KMS-11 (cell line): Measurements from ENCODE around the gene TLX1.

Experiments used
- H2AFZ ChIP-seq: fragments of 200-600 bp; sonication (generic); 2 replicates; pipeline ENCODE4 v1.6.1; 2016; ENCODE audit warnings: antibody characterized with exemption, mixed run types, low read depth
- H3K27ac ChIP-seq: fragments of 200-600 bp; sonication (generic); 2 replicates; pipeline ENCODE4 v1.6.1; 2016; ENCODE audit warnings: mild to moderate bottlenecking, mixed run types
- H3K27me3 ChIP-seq: fragments of 200-600 bp; sonication (generic); 2 replicates; pipeline ENCODE4 v1.6.1; 2017; ENCODE audit warnings: mild to moderate bottlenecking, low read depth, mixed run types, moderate library complexity; ENCODE audit not compliant: insufficient read depth
- H3K36me3 ChIP-seq: fragments of 200-600 bp; sonication (generic); 2 replicates; pipeline ENCODE4 v1.6.1; 2017; ENCODE audit warnings: mild to moderate bottlenecking, mixed run types; ENCODE audit not compliant: insufficient read depth
- H3K4me1 ChIP-seq: fragments of 200-600 bp; sonication (generic); 2 replicates; pipeline ENCODE4 v1.6.1; 2016; ENCODE audit warnings: mild to moderate bottlenecking, low read depth, mixed run types; ENCODE audit not compliant: poor library complexity, severe bottlenecking
- H3K4me2 ChIP-seq: fragments of 200-600 bp; sonication (generic); 2 replicates; pipeline ENCODE4 v1.7.0; 2016; ENCODE audit warnings: mild to moderate bottlenecking, mixed run types
- H3K4me3 ChIP-seq: fragments of 200-600 bp; sonication (generic); IDR thresholded peaks from 2 replicates; pipeline ENCODE4 v1.6.1; 2017; ENCODE audit warnings: low read depth, low read length, mixed read lengths; ENCODE audit not compliant: insufficient read depth
- H3K79me2 ChIP-seq: fragments of 200-600 bp; sonication (generic); 2 replicates; pipeline ENCODE4 v1.6.1; 2016; ENCODE audit warnings: low read depth, mixed run types; ENCODE audit not compliant: insufficient read depth
- H3K9ac ChIP-seq: fragments of 200-600 bp; sonication (generic); 2 replicates; pipeline ENCODE4 v1.6.1; 2016; ENCODE audit warnings: mild to moderate bottlenecking, mixed run types
- H4K20me1 ChIP-seq: fragments of 200-600 bp; sonication (generic); 2 replicates; pipeline ENCODE4 v1.6.1; 2016; ENCODE audit warnings: mild to moderate bottlenecking, mixed run types; ENCODE audit not compliant: insufficient read depth
- TF ChIP-seq, protein P1 (sequence below): fragments of 200-600 bp; sonication (generic); conservative IDR thresholded peaks from 2 replicates; pipeline ENCODE4 v1.6.1; 2017; ENCODE audit warnings: low read depth, mild to moderate bottlenecking, antibody characterized with exemption, low read length, moderate library complexity, mixed read lengths

Gene TLX1

DNA sequence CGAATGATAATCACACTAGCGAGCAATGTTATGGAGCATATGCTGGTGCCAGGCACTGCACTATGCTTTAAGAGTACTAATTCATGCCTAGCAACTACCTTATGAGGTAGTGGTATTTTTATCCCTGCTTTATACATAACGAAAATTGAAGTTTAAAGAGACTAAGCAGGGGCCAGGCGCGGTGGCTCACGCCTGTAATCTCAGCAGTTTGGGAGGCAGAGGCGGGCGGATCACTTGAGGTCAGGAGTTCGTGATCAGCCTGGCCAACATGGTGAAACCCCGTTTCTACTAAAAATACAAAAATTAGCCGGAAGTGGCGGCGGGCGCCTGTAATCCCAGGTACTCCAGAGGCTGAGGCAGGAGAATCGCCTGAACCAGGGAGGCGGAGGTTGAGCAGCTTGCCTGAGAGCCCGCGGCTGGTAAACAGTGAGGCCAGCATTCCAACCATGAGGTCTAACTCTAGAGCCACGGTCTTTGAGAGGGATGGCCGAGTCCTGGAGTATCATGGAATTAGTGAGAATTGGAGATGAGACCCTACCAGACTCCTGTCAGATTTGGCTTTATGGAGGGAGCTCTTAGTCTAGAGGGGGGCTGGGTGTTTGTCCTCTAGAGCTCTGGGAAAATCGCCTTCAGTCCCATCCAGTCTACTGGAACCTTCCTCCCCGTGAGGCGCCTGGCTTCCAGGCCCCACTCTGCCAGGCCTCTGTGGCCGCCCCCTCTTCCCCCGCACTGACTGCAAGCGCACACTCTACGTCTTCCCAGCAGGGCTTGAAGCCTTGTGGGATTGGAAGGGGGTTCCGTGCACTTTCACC is 11.6 kb downstream of the TLX1 start:
- Histone ChIP-seq H2AFZ (peak overlapping the region; percentile 93), H3K4me2 (peak overlapping the region; percentile 57), H3K27ac (no peak overlapping the region)

DNA sequence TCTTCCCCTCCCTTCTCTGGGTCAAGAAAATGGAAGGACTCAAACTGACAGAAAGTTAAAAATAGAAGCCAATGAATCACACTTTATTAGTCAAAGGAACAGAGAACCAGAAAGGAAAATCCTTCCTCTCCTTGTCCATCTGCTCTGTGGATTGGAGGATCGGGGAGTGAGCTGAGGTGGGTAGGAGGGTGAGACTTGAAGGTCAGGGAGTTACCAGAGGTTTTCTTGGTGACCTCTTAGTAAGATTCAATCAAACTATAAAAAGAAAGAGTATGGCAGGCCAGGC is 12.2 kb downstream of the TLX1 start:
- Histone ChIP-seq H3K79me2 (no peaks in the 10 kb centered on the region), H4K20me1 (no peaks in the 10 kb centered on the region), H2AFZ (no peak overlapping the region), H3K4me3 (no peak overlapping the region), H3K9ac (no peak overlapping the region), H3K27me3 (peaks cover 47% of the 10 kb centered on the region), H3K4me2 (no peak overlapping the region), H3K4me1 (peaks cover 8% of the 10 kb centered on the region), H3K27ac (no peak overlapping the region), H3K36me3 (no peaks in the 10 kb centered on the region)
- TF ChIP-seq, protein P1, sequence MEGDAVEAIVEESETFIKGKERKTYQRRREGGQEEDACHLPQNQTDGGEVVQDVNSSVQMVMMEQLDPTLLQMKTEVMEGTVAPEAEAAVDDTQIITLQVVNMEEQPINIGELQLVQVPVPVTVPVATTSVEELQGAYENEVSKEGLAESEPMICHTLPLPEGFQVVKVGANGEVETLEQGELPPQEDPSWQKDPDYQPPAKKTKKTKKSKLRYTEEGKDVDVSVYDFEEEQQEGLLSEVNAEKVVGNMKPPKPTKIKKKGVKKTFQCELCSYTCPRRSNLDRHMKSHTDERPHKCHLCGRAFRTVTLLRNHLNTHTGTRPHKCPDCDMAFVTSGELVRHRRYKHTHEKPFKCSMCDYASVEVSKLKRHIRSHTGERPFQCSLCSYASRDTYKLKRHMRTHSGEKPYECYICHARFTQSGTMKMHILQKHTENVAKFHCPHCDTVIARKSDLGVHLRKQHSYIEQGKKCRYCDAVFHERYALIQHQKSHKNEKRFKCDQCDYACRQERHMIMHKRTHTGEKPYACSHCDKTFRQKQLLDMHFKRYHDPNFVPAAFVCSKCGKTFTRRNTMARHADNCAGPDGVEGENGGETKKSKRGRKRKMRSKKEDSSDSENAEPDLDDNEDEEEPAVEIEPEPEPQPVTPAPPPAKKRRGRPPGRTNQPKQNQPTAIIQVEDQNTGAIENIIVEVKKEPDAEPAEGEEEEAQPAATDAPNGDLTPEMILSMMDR: no peak

More for the DNA sequence above, 11.6 kb downstream of the TLX1 start:
- peaks cover 47% of the 10 kb centered on the region for H3K27me3 ChIP-seq
- H3K4me3 ChIP-seq: no peak overlapping the region
- no peaks in the 10 kb centered on the region for H3K36me3 ChIP-seq
- H4K20me1 ChIP-seq: no peaks in the 10 kb centered on the region
- TF ChIP-seq, protein P1: 0 out of 2 replicates have a peak, but pooled peaks have one; percentile 13
- no peak overlapping the region for H3K9ac ChIP-seq
- peaks cover 8% of the 10 kb centered on the region for H3K4me1 ChIP-seq
- no peaks in the 10 kb centered on the region for H3K79me2 ChIP-seq

GRCh38 chr10:101144053-101144452 is 13.0 kb downstream of the TLX1 start:
- no peak overlapping the region for H2AFZ ChIP-seq
- no peaks in the 10 kb centered on the region for H3K79me2 ChIP-seq
- H3K36me3 ChIP-seq: no peaks in the 10 kb centered on the region
- peaks cover 8% of the 10 kb centered on the region for H3K4me1 ChIP-seq
- H3K4me3 ChIP-seq: no peak overlapping the region
- peaks cover 47% of the 10 kb centered on the region for H3K27me3 ChIP-seq
- TF ChIP-seq, protein P1: no peak
- H4K20me1 ChIP-seq: no peaks in the 10 kb centered on the region
- H3K9ac ChIP-seq: no peak overlapping the region
- H3K4me2 ChIP-seq: no peak overlapping the region
- no peak overlapping the region for H3K27ac ChIP-seq

DNA sequence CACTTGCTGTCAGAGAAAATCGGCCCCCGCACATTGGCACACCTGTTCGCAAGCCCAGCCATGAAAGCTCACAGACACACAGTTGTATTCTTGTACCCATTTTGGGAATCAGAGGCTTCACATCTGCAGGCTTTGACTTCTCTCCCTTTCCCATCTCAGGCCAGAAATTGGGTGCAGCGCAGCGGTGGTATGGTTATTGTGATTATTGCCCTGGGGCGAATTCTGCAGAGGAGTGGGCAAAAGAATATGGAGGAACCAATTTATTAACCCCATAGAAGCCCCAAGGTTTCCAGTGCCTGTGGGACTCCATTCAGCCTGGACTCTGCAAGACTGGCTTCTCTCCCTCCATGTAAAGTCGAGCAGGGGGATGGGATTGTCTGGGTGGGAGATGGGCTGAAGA is 14.0 kb downstream of the TLX1 start:
- Histone ChIP-seq H3K79me2 (no peaks in the 10 kb centered on the region), H3K27ac (no peak overlapping the region), H3K36me3 (no peaks in the 10 kb centered on the region), H3K27me3 (peaks cover 47% of the 10 kb centered on the region), H3K9ac (no peak overlapping the region), H2AFZ (no peak overlapping the region), H4K20me1 (no peaks in the 10 kb centered on the region), H3K4me1 (peaks cover 8% of the 10 kb centered on the region), H3K4me3 (no peak overlapping the region), H3K4me2 (no peak overlapping the region)
- TF ChIP-seq, protein P1: no peak
